Suprapubic skin (tissue), 4 donors: ENCODE results near the gene ZNRF4. TPM values are rescaled to one million over a fixed set of nuclear protein-coding genes. Genes with fewer than 3 reads are reported as not detected.

ENCODE experiments used
- DNase-seq, 2 donors: peaks; one replicate each; pipeline ENCODE4 v3.0.0-alpha.2; 2019; ENCODE audit warnings: low spot score in 2 of 2
- H3K27ac ChIP-seq: fragments of 200-600 bp; sonication (generic); one replicate; pipeline ENCODE4 v1.5.1; 2019
- H3K27me3 ChIP-seq: fragments of 200-600 bp; sonication (generic); one replicate; pipeline ENCODE4 v1.5.1; 2019
- H3K36me3 ChIP-seq: fragments of 200-600 bp; sonication (generic); one replicate; pipeline ENCODE4 v1.5.1; 2019
- H3K4me1 ChIP-seq: fragments of 200-600 bp; sonication (generic); one replicate; pipeline ENCODE4 v1.5.1; 2019
- H3K4me3 ChIP-seq: fragments of 200-600 bp; sonication (generic); one replicate; pipeline ENCODE4 v1.5.1; 2019; ENCODE audit warnings: mild to moderate bottlenecking
- H3K9me3 ChIP-seq: fragments of 200-600 bp; sonication (generic); one replicate; pipeline ENCODE4 v1.5.1; 2019
- CTCF ChIP-seq, 2 donors: fragments of 200-600 bp in 1 of 2; fragments of 450-650 bp in 1 of 2; sonication (generic) in 1 of 2; IDR thresholded peaks; one replicate each; pipeline ENCODE4 v1.5.1; 2016 to 2019; ENCODE audit warnings: antibody characterized with exemption in 2 of 2, mild to moderate bottlenecking in 1 of 2, moderate library complexity in 1 of 2
- EP300 ChIP-seq: sonication (generic); formaldehyde crosslinking; IDR thresholded peaks from one replicate; pipeline ENCODE4 v1.6.1; 2017; ENCODE audit warnings: antibody characterized with exemption
- POLR2A ChIP-seq, 2 donors: fragments of 450-650 bp; IDR thresholded peaks; one replicate each; pipeline ENCODE4 v1.6.1; 2017; ENCODE audit warnings: antibody characterized with exemption in 2 of 2, mild to moderate bottlenecking in 2 of 2, moderate library complexity in 2 of 2
- POLR2AphosphoS5 ChIP-seq, 3 donors: sonication (generic); formaldehyde crosslinking; IDR thresholded peaks; one replicate each; pipeline ENCODE4 v1.6.1; 2017; ENCODE audit warnings: antibody characterized with exemption in 3 of 3
- WGBS: methylation state at CpG from one replicate; pipeline ENCODE4 v1.1.5; 2018; 5-methylcytosine and 5-hydroxymethylcytosine counted together
- total RNA-seq, 4 donors: library from RNA; depleted of rRNA; stranded (reverse); fragments of >200 nt; gene quantifications; one replicate each; pipeline ENCODE4 v1.1.0, GENCODE V29; 2016

ZNRF4 gene
- total RNA-seq, 4 donors from 2014 or later: not detected

- WGBS: 92% methylated on average over 35 of the region's 35 CpGs
- Histone ChIP-seq H3K36me3 (no peaks in the 10 kb centered on the region), H3K9me3 (no peaks in the 10 kb centered on the region), H3K4me1 (no peaks in the 10 kb centered on the region), H3K27me3 (peaks cover 6% of the 10 kb centered on the region), H3K4me3 (no peak overlapping the region), H3K27ac (no peak overlapping the region)
- no peak for DNase-seq
- TF ChIP-seq EP300 (no peak), POLR2AphosphoS5 (IDR thresholded peaks at IDR 0.05) (no peak), POLR2A (IDR thresholded peaks at IDR 0.05) (no peak), CTCF (IDR thresholded peaks at IDR 0.05) (no peak)
These were observed 1.1 kb downstream of the ZNRF4 start for GRCh38 chr19:5456130-5456840.

GRCh38 chr19:5456841-5457200 lies 1.6 kb downstream of the ZNRF4 start:
- Histone ChIP-seq H3K27ac (no peak overlapping the region), H3K36me3 (no peaks in the 10 kb centered on the region), H3K27me3 (peaks cover 2% of the 10 kb centered on the region), H3K4me1 (no peaks in the 10 kb centered on the region), H3K4me3 (no peak overlapping the region), H3K9me3 (no peaks in the 10 kb centered on the region)
- DNase-seq: no peak
- no peak for TF ChIP-seq POLR2A (IDR thresholded peaks at IDR 0.05)
- TF ChIP-seq POLR2AphosphoS5 (IDR thresholded peaks at IDR 0.05): no peak
- no peak for TF ChIP-seq CTCF (IDR thresholded peaks at IDR 0.05)
- WGBS: 78% methylated on average over 11 of the region's 16 CpGs

GRCh38 chr19:5457709-5458108 lies 2.5 kb downstream of the ZNRF4 start:
- 66% methylated on average over 9 of the region's 9 CpGs for WGBS
- Histone ChIP-seq H3K36me3 (no peaks in the 10 kb centered on the region), H3K4me3 (no peak overlapping the region), H3K27me3 (peaks cover 2% of the 10 kb centered on the region), H3K9me3 (no peaks in the 10 kb centered on the region), H3K4me1 (no peaks in the 10 kb centered on the region), H3K27ac (no peak overlapping the region)
- TF ChIP-seq CTCF (IDR thresholded peaks at IDR 0.05) (no peak), POLR2AphosphoS5 (IDR thresholded peaks at IDR 0.05) (no peak), POLR2A (IDR thresholded peaks at IDR 0.05) (no peak), EP300 (no peak)
- no peak for DNase-seq

- no peak for DNase-seq
- no peak for TF ChIP-seq POLR2A (IDR thresholded peaks at IDR 0.05)
- TF ChIP-seq EP300: no peak
- no peak for TF ChIP-seq POLR2AphosphoS5 (IDR thresholded peaks at IDR 0.05)
- TF ChIP-seq CTCF (IDR thresholded peaks at IDR 0.05): no peak
- no peak overlapping the region for H3K4me3 ChIP-seq
- H3K27ac ChIP-seq: no peak overlapping the region
- peaks cover 2% of the 10 kb centered on the region for H3K27me3 ChIP-seq
- no peaks in the 10 kb centered on the region for H3K36me3 ChIP-seq
- H3K4me1 ChIP-seq: no peaks in the 10 kb centered on the region
- 82% methylated on average over 7 of the region's 7 CpGs for WGBS
- H3K9me3 ChIP-seq: no peaks in the 10 kb centered on the region
These were observed 3.2 kb downstream of the ZNRF4 start for GRCh38 chr19:5458420-5458819.

- DNase-seq: no peak
- TF ChIP-seq EP300: no peak
- no peak for TF ChIP-seq POLR2A (IDR thresholded peaks at IDR 0.05)
- no peak for TF ChIP-seq POLR2AphosphoS5 (IDR thresholded peaks at IDR 0.05)
- no peak for TF ChIP-seq CTCF (IDR thresholded peaks at IDR 0.05)
- whole genome bisulfite sequencing: 72% methylated on average over 6 of the region's 6 CpGs
- H3K4me1 ChIP-seq: no peaks in the 10 kb centered on the region
- H3K4me3 ChIP-seq: no peak overlapping the region
- H3K36me3 ChIP-seq: no peaks in the 10 kb centered on the region
- H3K27me3 ChIP-seq: peaks cover 2% of the 10 kb centered on the region
- H3K27ac ChIP-seq: no peak overlapping the region
- H3K9me3 ChIP-seq: no peaks in the 10 kb centered on the region
These were observed 4.1 kb downstream of the ZNRF4 start for GRCh38 chr19:5459360-5459759.
